GM13976 (cell line): ENCODE data around the gene CYP11A1.
"Not testable (repeated sequence)": the region's sequence is repeated elsewhere in the genome, so short reads cannot be mapped to it uniquely, and the experiment has no call there.

Experiments used
- DNase-seq: peaks from one replicate; pipeline ENCODE4 v3.0.0; 2012; ENCODE audit warnings: low spot score
- in situ Hi-C: fragments of 300-500 bp; cut with MboI; formaldehyde crosslinking; loops from one replicate; pipeline ENCODE4 v1.12.0; 2022; ENCODE audit warnings: low sequenced_read_pairs, mixed read lengths, inconsistent platforms; ENCODE audit not compliant: unreplicated experiment
- TF ChIP-seq, protein P1 (sequence below): IDR thresholded peaks from 2 replicates; pipeline ENCODE4 v1.5.1; 2012; ENCODE audit warnings: borderline replicate concordance, mild to moderate bottlenecking; ENCODE audit not compliant: insufficient read depth; ENCODE audit errors: extremely low read depth, missing control alignments, control extremely low read depth

CYP11A1 gene

DNA sequence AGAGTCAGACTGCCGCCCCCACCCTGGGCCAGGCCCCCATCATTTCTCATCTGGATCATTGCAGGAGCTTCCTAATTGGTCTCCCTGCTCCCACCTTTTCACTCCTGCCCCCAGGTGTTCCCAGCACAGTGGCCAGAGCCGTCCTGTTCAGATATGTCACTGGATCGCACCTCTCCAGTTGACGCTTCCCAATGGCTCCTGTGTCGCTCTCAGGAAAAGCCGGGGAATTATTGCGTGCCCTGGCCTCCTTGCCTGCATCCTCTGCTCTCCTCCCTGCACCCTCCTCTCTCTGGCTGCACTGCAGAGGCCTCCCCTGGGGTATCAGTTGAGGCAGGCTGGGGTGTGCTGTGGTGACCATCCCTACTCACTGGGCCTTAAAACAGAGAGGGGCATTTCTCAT, 25.5 kb upstream of the CYP11A1 start:
- DNase-seq, result no peak
- TF ChIP-seq, protein P1, sequence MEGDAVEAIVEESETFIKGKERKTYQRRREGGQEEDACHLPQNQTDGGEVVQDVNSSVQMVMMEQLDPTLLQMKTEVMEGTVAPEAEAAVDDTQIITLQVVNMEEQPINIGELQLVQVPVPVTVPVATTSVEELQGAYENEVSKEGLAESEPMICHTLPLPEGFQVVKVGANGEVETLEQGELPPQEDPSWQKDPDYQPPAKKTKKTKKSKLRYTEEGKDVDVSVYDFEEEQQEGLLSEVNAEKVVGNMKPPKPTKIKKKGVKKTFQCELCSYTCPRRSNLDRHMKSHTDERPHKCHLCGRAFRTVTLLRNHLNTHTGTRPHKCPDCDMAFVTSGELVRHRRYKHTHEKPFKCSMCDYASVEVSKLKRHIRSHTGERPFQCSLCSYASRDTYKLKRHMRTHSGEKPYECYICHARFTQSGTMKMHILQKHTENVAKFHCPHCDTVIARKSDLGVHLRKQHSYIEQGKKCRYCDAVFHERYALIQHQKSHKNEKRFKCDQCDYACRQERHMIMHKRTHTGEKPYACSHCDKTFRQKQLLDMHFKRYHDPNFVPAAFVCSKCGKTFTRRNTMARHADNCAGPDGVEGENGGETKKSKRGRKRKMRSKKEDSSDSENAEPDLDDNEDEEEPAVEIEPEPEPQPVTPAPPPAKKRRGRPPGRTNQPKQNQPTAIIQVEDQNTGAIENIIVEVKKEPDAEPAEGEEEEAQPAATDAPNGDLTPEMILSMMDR, result no peak
- in situ Hi-C loops, result no loop called here

DNA sequence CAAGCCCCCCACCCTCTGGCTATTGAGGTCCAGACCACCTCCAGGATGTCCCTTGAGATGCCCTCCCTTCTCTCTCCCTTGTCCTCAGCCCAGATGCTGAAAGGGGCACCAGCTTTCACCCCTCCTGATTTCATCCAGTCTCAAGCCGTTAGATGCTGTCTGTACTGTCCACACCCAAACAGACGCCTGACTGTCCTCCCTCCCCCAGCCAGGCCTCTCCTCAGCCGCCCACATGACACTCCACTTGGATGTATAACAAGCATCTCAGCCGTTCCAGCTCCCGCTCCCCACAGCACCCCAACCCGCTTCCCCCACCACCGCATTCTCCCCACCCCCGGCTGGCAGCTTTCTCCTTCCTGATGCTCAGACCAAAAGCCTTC, 25.0 kb upstream of the CYP11A1 start:
- in situ Hi-C loops, result no loop called here
- DNase-seq, result no peak
- TF ChIP-seq, protein P1, result no peak

DNA sequence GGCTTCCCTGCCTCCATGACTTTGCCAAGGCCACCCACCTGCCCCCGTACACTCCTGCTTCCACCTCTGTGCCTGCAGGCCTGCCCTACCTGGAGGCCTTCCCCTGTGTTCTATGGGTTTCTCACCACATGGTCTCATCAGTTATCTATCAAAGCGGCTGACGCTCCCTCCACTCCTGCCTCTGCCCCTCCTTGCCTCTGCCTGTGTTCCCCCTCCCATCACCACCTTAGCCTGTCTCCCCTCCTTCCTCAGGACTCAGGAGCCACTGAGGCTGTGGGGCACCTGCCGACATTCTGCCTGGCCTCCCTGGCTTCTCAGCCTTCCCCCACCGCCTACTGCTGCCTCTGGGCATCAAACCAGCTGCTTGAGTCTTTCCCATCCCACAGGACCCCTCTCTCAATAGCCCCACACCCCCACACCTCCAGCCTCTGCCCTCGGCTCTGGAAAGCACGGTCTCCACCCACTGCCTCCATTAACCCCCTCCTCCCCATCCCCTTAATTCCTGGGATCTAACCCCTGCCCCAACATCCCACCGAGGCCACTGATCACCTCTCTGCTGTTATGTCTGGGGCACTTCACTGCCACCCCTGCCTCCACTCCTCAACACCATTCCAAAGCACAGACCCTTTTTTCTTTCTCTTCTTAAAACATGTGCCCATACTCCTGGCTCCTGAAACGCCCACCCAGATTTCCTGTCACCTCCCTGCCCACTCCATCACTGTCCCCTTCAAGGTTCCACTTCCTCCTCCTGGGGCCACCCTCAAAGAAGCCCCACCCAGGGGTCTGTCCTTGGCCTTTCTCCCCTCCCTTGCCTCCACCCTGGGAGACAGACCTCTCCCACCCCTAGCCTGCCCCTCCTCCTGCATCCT, 24.4 kb upstream of the CYP11A1 start:
- DNase-seq, result no peak
- in situ Hi-C loops, result no loop called here
- TF ChIP-seq, protein P1, result no peak

DNA sequence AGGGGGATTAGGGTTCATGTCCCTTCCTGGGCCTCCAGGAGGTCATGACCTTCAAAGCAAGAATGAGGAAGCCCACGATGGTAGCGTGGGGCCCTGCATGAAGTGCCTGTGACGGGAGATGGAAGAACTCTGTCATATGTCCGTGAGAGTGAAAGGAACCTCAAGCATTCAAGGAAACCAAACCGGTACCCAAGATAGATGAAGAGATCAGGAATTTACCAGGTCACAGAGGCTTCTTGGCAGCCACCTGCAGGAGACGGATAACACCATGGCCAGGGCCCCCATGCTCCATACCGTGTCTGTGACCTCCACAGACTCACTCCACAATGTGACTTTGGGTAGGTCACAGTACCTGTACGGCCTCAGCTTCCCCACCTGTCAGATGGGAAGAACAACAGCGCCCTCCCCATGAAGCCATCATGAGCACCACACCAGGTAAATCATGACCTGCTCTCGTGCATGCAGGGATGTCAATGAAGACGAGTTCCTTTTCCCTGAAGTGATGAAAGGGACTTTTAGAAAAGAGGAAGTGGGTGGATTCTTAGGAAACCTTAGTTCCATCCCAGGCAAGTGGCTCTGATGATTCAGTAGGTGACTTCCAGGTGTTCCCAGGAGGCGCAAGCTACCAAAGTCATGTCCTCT, 23.3 kb upstream of the CYP11A1 start:
- in situ Hi-C loops, result no loop called here

DNA sequence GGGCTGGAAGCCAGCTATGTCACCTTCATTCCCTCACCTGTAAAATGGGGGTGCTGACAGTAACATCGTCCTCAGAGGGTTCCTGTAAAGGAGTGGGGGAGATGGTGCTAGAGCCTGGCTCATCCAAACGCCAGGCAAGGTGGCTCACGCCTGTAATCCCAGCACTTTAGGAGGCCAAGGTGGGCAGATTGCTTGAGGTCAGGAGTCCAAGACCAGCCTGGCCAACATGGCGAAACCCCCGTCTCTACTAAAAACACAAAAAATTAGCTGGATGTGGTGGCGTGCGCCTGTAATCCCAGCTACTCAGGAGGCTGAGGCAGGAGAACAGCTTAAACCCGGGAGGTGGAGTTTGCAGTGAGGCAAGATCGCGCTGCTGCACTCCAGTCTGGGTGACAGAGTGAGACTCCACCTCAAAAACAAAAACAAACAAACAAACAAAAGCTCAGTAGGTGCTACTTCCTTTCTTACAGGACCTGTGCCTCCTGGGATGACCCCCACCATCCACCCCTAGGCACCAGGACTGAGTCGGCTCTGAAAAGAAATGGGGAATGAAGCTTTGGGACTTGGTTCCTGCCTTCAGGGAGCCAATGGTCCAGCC, 22.7 kb upstream of the CYP11A1 start:
- in situ Hi-C loops, DNase-seq: not testable (repeated sequence)

More for the DNA sequence above, 23.3 kb upstream of the CYP11A1 start:
- DNase-seq, result no peak
- TF ChIP-seq, protein P1, result no peak

DNA sequence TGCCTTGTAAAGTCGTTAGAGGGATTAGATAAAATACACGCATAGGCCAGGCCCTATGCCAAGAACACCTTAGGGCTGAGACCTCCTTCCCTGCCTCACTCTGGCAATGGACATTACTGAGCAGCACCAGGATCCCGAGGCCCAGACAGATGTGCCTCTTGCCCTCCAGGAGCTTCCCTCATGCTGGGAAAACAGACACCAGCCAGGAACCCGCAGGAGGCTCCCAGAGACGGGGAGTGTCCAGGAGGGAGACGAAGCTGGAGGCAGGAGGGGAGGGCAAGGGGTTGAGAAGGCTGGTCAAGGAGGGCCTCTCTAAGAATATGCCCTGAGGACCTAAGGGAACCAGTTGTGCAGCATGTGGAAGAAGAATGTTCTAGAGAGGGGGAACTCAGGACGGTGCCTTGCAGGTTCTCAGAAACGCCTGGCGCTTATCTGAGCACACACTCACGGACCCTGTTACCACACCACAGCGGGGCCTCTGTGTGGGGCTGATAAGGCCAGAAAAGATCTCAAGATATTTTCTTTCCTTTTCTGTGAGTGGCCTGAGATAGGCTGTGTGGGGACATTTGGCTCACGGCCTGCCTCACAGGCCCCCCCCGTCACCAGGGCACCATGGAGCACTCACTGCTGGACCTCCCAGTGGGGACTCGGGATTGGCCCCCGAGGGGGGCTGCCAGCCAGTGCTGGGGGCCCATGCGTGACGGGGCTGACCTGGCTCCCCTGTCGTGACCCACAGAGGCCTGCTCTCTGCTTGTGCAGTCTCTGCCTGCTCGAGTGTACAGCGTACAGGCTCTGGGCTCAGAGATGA, 22.0 kb upstream of the CYP11A1 start:
- TF ChIP-seq, protein P1, result no peak
- no peak for DNase-seq
- in situ Hi-C loops, result no loop called here
